Liver (tissue), 9 donors: ENCODE measurements around the gene BEST3. TPM values are rescaled to one million over a fixed set of nuclear protein-coding genes. Genes with fewer than 3 reads are reported as not detected.

ENCODE experiments used
- DNase-seq: peaks from one replicate; pipeline ENCODE4 v3.0.0-alpha.2; 2017; ENCODE audit warnings: low spot score
- H3K27ac ChIP-seq, 2 donors: one replicate each; pipeline ENCODE4 v1.7.0; 2013; ENCODE audit warnings: inconsistent platforms in 2 of 2, low read length in 2 of 2, control low read depth in 1 of 2, low read depth in 1 of 2, mild to moderate bottlenecking in 1 of 2
- H3K27me3 ChIP-seq, 4 donors: one replicate each; pipeline versions ENCODE4 v1.6.1 to v1.7.0; 2013; ENCODE audit warnings: low read length in 3 of 4, inconsistent platforms in 1 of 4, mild to moderate bottlenecking in 1 of 4, moderate library complexity in 1 of 4; ENCODE audit not compliant: control insufficient read depth in 4 of 4, insufficient read depth in 4 of 4
- H3K36me3 ChIP-seq, 4 donors: one replicate each; pipeline versions ENCODE4 v1.6.1 to v1.7.0; 2013; ENCODE audit warnings: low read length in 3 of 4, mild to moderate bottlenecking in 3 of 4, low read depth in 1 of 4, moderate library complexity in 1 of 4; ENCODE audit not compliant: control insufficient read depth in 4 of 4, insufficient read depth in 3 of 4
- H3K4me1 ChIP-seq, 4 donors: one replicate each; pipeline versions ENCODE4 v1.6.1 to v1.7.0; 2013; ENCODE audit warnings: low read length in 3 of 4, mild to moderate bottlenecking in 3 of 4, moderate library complexity in 1 of 4; ENCODE audit not compliant: control insufficient read depth in 4 of 4, insufficient read depth in 4 of 4
- H3K4me3 ChIP-seq, 3 donors: one replicate each; pipeline versions ENCODE4 v1.6.1 to v1.7.0; 2013; ENCODE audit warnings: low read length in 3 of 3, control low read depth in 1 of 3, low read depth in 1 of 3, mild to moderate bottlenecking in 1 of 3
- H3K9ac ChIP-seq, 2 donors: one replicate each; pipeline ENCODE4 v1.7.0; 2013; ENCODE audit warnings: low read length in 2 of 2, mild to moderate bottlenecking in 2 of 2, moderate library complexity in 2 of 2, control low read depth in 1 of 2, low read depth in 1 of 2
- H3K9me3 ChIP-seq, 4 donors: one replicate each; pipeline versions ENCODE4 v1.6.1 to v1.7.0; 2013; ENCODE audit warnings: low read length in 3 of 4; ENCODE audit not compliant: control insufficient read depth in 4 of 4
- ATF3 ChIP-seq: IDR thresholded peaks from 2 replicates; pipeline ENCODE4 v1.6.1; 2016; ENCODE audit warnings: antibody characterized with exemption
- CTCF ChIP-seq: fragments of 150-350 bp; IDR thresholded peaks from 2 replicates; pipeline ENCODE4 v1.5.1; 2017; ENCODE audit warnings: improper control_type of control experiment, low read depth, low read length; ENCODE audit not compliant: missing input control
- EGR1 ChIP-seq, 2 donors: IDR thresholded peaks; 2 replicates each; pipeline ENCODE4 v1.6.1; 2016 to 2018; ENCODE audit warnings: antibody characterized with exemption in 2 of 2, low read depth in 2 of 2
- FOXA1 ChIP-seq: IDR thresholded peaks from 2 replicates; pipeline ENCODE4 v1.6.1; 2016; ENCODE audit warnings: antibody characterized with exemption
- FOXA2 ChIP-seq: IDR thresholded peaks from 2 replicates; pipeline ENCODE4 v1.6.1; 2016; ENCODE audit warnings: antibody characterized with exemption
- GABPA ChIP-seq, 2 donors: IDR thresholded peaks in 1 of 2; conservative IDR thresholded peaks in 1 of 2; 2 replicates each; pipeline ENCODE4 v1.6.1; 2016; ENCODE audit warnings: antibody characterized with exemption in 2 of 2, mild to moderate bottlenecking in 1 of 2, moderate library complexity in 1 of 2
- HNF4A ChIP-seq, 2 donors: conservative IDR thresholded peaks; 2 replicates each; pipeline ENCODE4 v1.6.1; 2016; ENCODE audit warnings: antibody characterized with exemption in 2 of 2, mild to moderate bottlenecking in 2 of 2
- HNF4G ChIP-seq: IDR thresholded peaks from 2 replicates; pipeline ENCODE4 v1.6.1; 2016; ENCODE audit warnings: antibody characterized with exemption
- JUND ChIP-seq, 2 donors: IDR thresholded peaks; 2 replicates each; pipeline ENCODE4 v1.6.1; 2016; ENCODE audit warnings: antibody characterized with exemption in 2 of 2
- MAX ChIP-seq: IDR thresholded peaks from 2 replicates; pipeline ENCODE4 v1.6.1; 2016; ENCODE audit warnings: antibody characterized with exemption
- NR2F2 ChIP-seq: IDR thresholded peaks from 2 replicates; pipeline ENCODE4 v1.6.1; 2016; ENCODE audit warnings: antibody characterized with exemption
- RAD21 ChIP-seq, 2 donors: IDR thresholded peaks; 2 replicates each; pipeline ENCODE4 v1.6.1; 2016; ENCODE audit warnings: antibody characterized with exemption in 2 of 2, mild to moderate bottlenecking in 2 of 2
- REST ChIP-seq: IDR thresholded peaks from 2 replicates; pipeline ENCODE4 v1.6.1; 2016; ENCODE audit warnings: antibody characterized with exemption, mild to moderate bottlenecking
- RXRA ChIP-seq, 2 donors: IDR thresholded peaks; 2 replicates each; pipeline ENCODE4 v1.6.1; 2017 to 2018; ENCODE audit warnings: antibody characterized with exemption in 2 of 2, mild to moderate bottlenecking in 1 of 2
- SP1 ChIP-seq: IDR thresholded peaks from 2 replicates; pipeline ENCODE4 v1.6.1; 2018; ENCODE audit warnings: antibody characterized with exemption, mild to moderate bottlenecking
- TAF1 ChIP-seq: conservative IDR thresholded peaks from 2 replicates; pipeline ENCODE4 v1.6.1; 2016; ENCODE audit warnings: antibody characterized with exemption, mild to moderate bottlenecking
- YY1 ChIP-seq: IDR thresholded peaks from 2 replicates; pipeline ENCODE4 v1.6.1; 2016; ENCODE audit warnings: antibody characterized with exemption, mild to moderate bottlenecking
- ZBTB33 ChIP-seq: IDR thresholded peaks from 2 replicates; pipeline ENCODE4 v1.6.1; 2016; ENCODE audit warnings: antibody characterized with exemption
- WGBS: extraction: QIAGEN DNeasy Blood & Tissue Kit; methylation state at CpG from one replicate; pipeline ENCODE4 v1.1.7; 2013; 5-methylcytosine and 5-hydroxymethylcytosine counted together
- polyA plus RNA-seq, 2 donors: library from polyadenylated mRNA; stranded (reverse) in 1 of 2; unstranded in 1 of 2; fragments of 200-250 nt in 1 of 2; fragments of >200 nt in 1 of 2; fragmentation: Nextera tagmentation in 1 of 2; extraction: Ambion mirVana in 1 of 2; gene quantifications; one replicate each; pipeline versions ENCODE4 v1.2.1 to v1.2.3, GENCODE V29; 2013 to 2015
- total RNA-seq, 2 donors: library from RNA; depleted of rRNA; stranded (reverse); fragments of >200 nt; gene quantifications; one replicate each; pipeline ENCODE4 v1.2.3, GENCODE V29; 2014
- donor health status: healthy.
- donor health status: healthy.
- donor health status: healthy.
- donor health status: healthy.
- donor health status: healthy.

BEST3 gene
- total and polyA plus RNA-seq, 4 donors = 0.89 TPM; not detected in 3

GRCh38 chr12:69649529-69649928, 49.6 kb downstream of the BEST3 start:
- Histone ChIP-seq H3K27ac (no peak overlapping the region), H3K9ac (no peak overlapping the region), H3K27me3 (peaks cover 0 to 2% (median 0%) of the 10 kb centered on the region in 4 donors), H3K9me3 (no peaks in the 10 kb centered on the region), H3K4me3 (no peak overlapping the region), H3K36me3 (no peaks in the 10 kb centered on the region), H3K4me1 (no peaks in the 10 kb centered on the region)
- WGBS = 60% methylated on average over 4 of the region's 4 CpGs
- TF ChIP-seq JUND (IDR thresholded peaks at IDR 0.05) (no peak), RAD21 (IDR thresholded peaks at IDR 0.05) (no peak), HNF4G (no peak), GABPA (IDR thresholded peaks at IDR 0.05 in 1 of 2, conservative IDR thresholded peaks at IDR 0.05 in 1 of 2) (no peak), NR2F2 (no peak)
- no peak for DNase-seq

- WGBS = 88% methylated on average over 3 of the region's 3 CpGs
- peaks cover 0 to 2% (median 0%) of the 10 kb centered on the region in 4 donors for H3K27me3 ChIP-seq
- H3K9ac ChIP-seq = no peak overlapping the region
- no peak overlapping the region for H3K27ac ChIP-seq
- TF ChIP-seq ZBTB33 (no peak), JUND (IDR thresholded peaks at IDR 0.05) (no peak), FOXA2 (no peak), HNF4G (no peak), ATF3 (no peak), YY1 (no peak), NR2F2 (no peak), TAF1 (no peak), SP1 (no peak), REST (no peak), HNF4A (conservative IDR thresholded peaks at IDR 0.05) (no peak), RAD21 (IDR thresholded peaks at IDR 0.05) (no peak), RXRA (IDR thresholded peaks at IDR 0.05) (no peak), CTCF (no peak), EGR1 (IDR thresholded peaks at IDR 0.05; ENCODE audit: low read depth in 2 of 2) (no peak), GABPA (IDR thresholded peaks at IDR 0.05 in 1 of 2, conservative IDR thresholded peaks at IDR 0.05 in 1 of 2) (no peak), MAX (no peak), FOXA1 (no peak)
- H3K36me3 ChIP-seq = no peaks in the 10 kb centered on the region
- DNase-seq = no peak
- no peaks in the 10 kb centered on the region for H3K9me3 ChIP-seq
- H3K4me1 ChIP-seq = no peaks in the 10 kb centered on the region
- H3K4me3 ChIP-seq = no peak overlapping the region
Observed at GRCh38 chr12:69648476-69648875, 50.6 kb downstream of the BEST3 start.
